Karpas-422 (cell line): ENCODE data around the gene TAF10. TPM values are rescaled to one million over a fixed set of nuclear protein-coding genes. Genes with fewer than 3 reads are reported as not detected.

ENCODE experiments used
- DNase-seq: peaks from one replicate; pipeline ENCODE4 v3.0.0-alpha.2; 2015
- H2AFZ ChIP-seq: fragments of 200-600 bp; sonication (generic); 2 replicates; pipeline ENCODE4 v1.6.1; 2014; ENCODE audit warnings: antibody characterized with exemption, low read length, mixed read lengths
- H3K27ac ChIP-seq: fragments of 200-600 bp; sonication (generic); 2 replicates; pipeline ENCODE4 v1.5.1; 2014; ENCODE audit warnings: mild to moderate bottlenecking, low read length, moderate library complexity
- H3K27me3 ChIP-seq: fragments of 200-600 bp; sonication (generic); 2 replicates; pipeline ENCODE4 v1.6.1; 2014; ENCODE audit warnings: low read length, mixed read lengths
- H3K36me3 ChIP-seq: fragments of 200-600 bp; sonication (generic); 2 replicates; pipeline ENCODE4 v1.6.1; 2014; ENCODE audit warnings: low read length, mixed read lengths; ENCODE audit not compliant: insufficient read depth
- H3K4me1 ChIP-seq: fragments of 200-600 bp; sonication (generic); 2 replicates; pipeline ENCODE4 v1.6.1; 2014; ENCODE audit warnings: mild to moderate bottlenecking, low read length, mixed read lengths
- H3K4me2 ChIP-seq: fragments of 200-600 bp; sonication (generic); 2 replicates; pipeline ENCODE4 v1.6.1; 2014; ENCODE audit warnings: low read length, low read depth, mild to moderate bottlenecking; ENCODE audit not compliant: poor library complexity, severe bottlenecking
- H3K4me3 ChIP-seq: fragments of 200-600 bp; sonication (generic); 2 replicates; pipeline ENCODE4 v1.5.1; 2014; ENCODE audit warnings: mild to moderate bottlenecking, antibody characterized with exemption, low read length, mixed read lengths
- H3K79me2 ChIP-seq: fragments of 200-600 bp; sonication (generic); 2 replicates; pipeline ENCODE4 v1.6.1; 2014; ENCODE audit warnings: mild to moderate bottlenecking, low read length, mixed read lengths
- H3K9ac ChIP-seq: fragments of 200-600 bp; sonication (generic); 2 replicates; pipeline ENCODE4 v1.6.0; 2014; ENCODE audit warnings: low read length
- H3K9me2 ChIP-seq: fragments of 200-600 bp; sonication (generic), shearing (Covaris generic); replicated peaks from 2 replicates; pipeline ENCODE4 v1.6.0; 2014; ENCODE audit warnings: mild to moderate bottlenecking, low read length, moderate library complexity; ENCODE audit not compliant: insufficient read depth
- H3K9me3 ChIP-seq: fragments of 300-700, 200-600 bp; sonication (generic); 2 replicates; pipeline ENCODE4 v1.6.1; 2014; ENCODE audit warnings: low read length, mixed read lengths
- H4K20me1 ChIP-seq: fragments of 200-600 bp; sonication (generic); 2 replicates; pipeline ENCODE4 v1.6.1; 2014; ENCODE audit warnings: mild to moderate bottlenecking, antibody characterized with exemption, low read length, low read depth; ENCODE audit not compliant: insufficient read depth
- total RNA-seq: library from RNA; depleted of rRNA; stranded (reverse); fragments of >200 nt; shearing (Covaris generic); gene quantifications from 2 replicates; pipeline ENCODE4 v1.2.3, GENCODE V29; 2014; ENCODE audit warnings: low replicate concordance; rRNA removed

Gene TAF10
- total RNA-seq, 1 experiment from 2014 or later = 158 TPM

- Histone ChIP-seq H4K20me1 (no peaks in the 10 kb centered on the region), H3K4me3 (no peak overlapping the region), H3K27ac (no peak overlapping the region), H3K79me2 (no peaks in the 10 kb centered on the region), H3K9me3 (no peaks in the 10 kb centered on the region), H3K9ac (no peak overlapping the region), H3K27me3 (no peaks in the 10 kb centered on the region), H3K4me1 (no peaks in the 10 kb centered on the region), H2AFZ (no peak overlapping the region), H3K36me3 (no peaks in the 10 kb centered on the region), H3K4me2 (no peak overlapping the region), H3K9me2 (no peaks in the 10 kb centered on the region)
- no peak for DNase-seq
Observed at GRCh38 chr11:6563121-6563619, 48.8 kb downstream of the TAF10 start.

GRCh38 chr11:6561288-6561687 lies 50.7 kb downstream of the TAF10 start:
- Histone ChIP-seq H3K9me2 (no peaks in the 10 kb centered on the region), H3K9me3 (no peaks in the 10 kb centered on the region), H3K4me1 (no peaks in the 10 kb centered on the region), H3K27ac (no peak overlapping the region), H3K36me3 (no peaks in the 10 kb centered on the region), H3K27me3 (no peaks in the 10 kb centered on the region), H3K4me3 (no peak overlapping the region), H3K79me2 (no peaks in the 10 kb centered on the region), H4K20me1 (no peaks in the 10 kb centered on the region), H2AFZ (no peak overlapping the region), H3K4me2 (no peak overlapping the region), H3K9ac (no peak overlapping the region)
- DNase-seq = no peak

Other genes with a start within 250 kb of the TAF10 start
- 2.3 and 2.9 TPM in 2 replicates for gene SMPD1, start 221.7 kb downstream of the TAF10 start, total RNA-seq
- not detected in 2 replicates for gene APBB1, start 193.1 kb downstream of the TAF10 start, total RNA-seq
- gene HPX, start 171.2 kb downstream of the TAF10 start, total RNA-seq = 0.22 TPM in 1 of 2 replicates, not detected in the other
- 13.3 and 20.4 TPM in 2 replicates for gene TRIM3, start 138.3 kb downstream of the TAF10 start, total RNA-seq
- gene ARFIP2, start 130.9 kb downstream of the TAF10 start, total RNA-seq = 36.3 and 49.7 TPM in 2 replicates
- gene TIMM10B, start 130.7 kb downstream of the TAF10 start, total RNA-seq = 36.3 and 57.2 TPM in 2 replicates
- 40.3 and 53.5 TPM in 2 replicates for gene DNHD1, start 114.9 kb downstream of the TAF10 start, total RNA-seq
- 10.8 and 22.9 TPM in 2 replicates for gene RRP8, start 8.6 kb downstream of the TAF10 start, total RNA-seq
- 48.6 and 65.6 TPM in 2 replicates for gene ILK, start 8.4 kb downstream of the TAF10 start, total RNA-seq
- 41.5 and 45.5 TPM in 2 replicates for gene TPP1, start 7.2 kb upstream of the TAF10 start, total RNA-seq
- gene DCHS1, start 43.6 kb upstream of the TAF10 start, total RNA-seq = 0.04 and 0.11 TPM in 2 replicates
- 55.4 and 67.3 TPM in 2 replicates for gene MRPL17, start 71.1 kb upstream of the TAF10 start, total RNA-seq
- gene OR2AG2, start 159.8 kb upstream of the TAF10 start, total RNA-seq = 0.22 and 0.48 TPM in 2 replicates
- gene OR2AG1, start 170.8 kb upstream of the TAF10 start, total RNA-seq = not detected in 2 replicates
- gene OR6A2, start 187.5 kb upstream of the TAF10 start, total RNA-seq = 0.54 and 2.9 TPM in 2 replicates
- gene OR10A5, start 233.5 kb upstream of the TAF10 start, total RNA-seq = not detected in 2 replicates